ENCODE data around the gene FARSB.

Gene FARSB

GRCh38 chr2:222649801-222650200 lies 6.1 kb downstream of the FARSB start:
- DNase-seq (no peak), ATAC-seq (replicated peaks) (no peak)
- no peak overlapping the region for H3K27ac Mint-ChIP-seq
- H3K36me3 Mint-ChIP-seq = peaks cover 37 to 43% of the 10 kb centered on the region in 2 donors
- no peak overlapping the region for H3K4me3 Mint-ChIP-seq
- H3K4me1 Mint-ChIP-seq = peaks cover 19 to 33% of the 10 kb centered on the region in 2 donors
- H3K9me3 Mint-ChIP-seq = no peaks in the 10 kb centered on the region
- H3K27me3 Mint-ChIP-seq = no peaks in the 10 kb centered on the region

GRCh38 chr2:222646008-222646407 lies 9.9 kb downstream of the FARSB start:
- no peaks in the 10 kb centered on the region for H3K27me3 Mint-ChIP-seq
- H3K27ac Mint-ChIP-seq = no peak overlapping the region
- no peak overlapping the region for H3K4me3 Mint-ChIP-seq
- no peak for DNase-seq
- H3K9me3 Mint-ChIP-seq = no peaks in the 10 kb centered on the region
- no peak for ATAC-seq (replicated peaks)
- H3K4me1 Mint-ChIP-seq = peaks cover 6 to 18% of the 10 kb centered on the region in 2 donors
- peaks cover 51 to 55% of the 10 kb centered on the region in 2 donors for H3K36me3 Mint-ChIP-seq

DNA sequence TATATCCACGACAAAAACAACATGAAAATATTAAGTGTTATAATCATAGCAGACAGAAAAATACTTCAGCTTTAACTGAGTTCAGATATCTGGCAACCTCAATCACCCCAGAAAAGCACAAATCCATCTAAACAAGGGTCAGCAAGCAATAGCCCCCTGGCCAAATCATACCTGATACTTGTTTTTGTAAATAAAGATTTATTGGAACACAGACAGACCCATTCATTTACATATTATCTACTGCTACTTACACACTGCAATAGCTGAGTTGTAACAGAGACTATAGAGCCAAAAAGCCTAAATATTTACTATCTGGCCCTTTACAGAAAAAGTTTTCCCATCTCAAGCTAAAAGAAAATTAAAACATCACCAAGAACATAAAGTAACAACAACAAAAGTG lies 12.8 kb downstream of the FARSB start:
- no peaks in the 10 kb centered on the region for H3K27me3 Mint-ChIP-seq
- no peak for ATAC-seq (replicated peaks)
- H3K27ac Mint-ChIP-seq = no peak overlapping the region
- H3K4me3 Mint-ChIP-seq = no peak overlapping the region
- DNase-seq = no peak
- peaks cover 44 to 53% of the 10 kb centered on the region in 2 donors for H3K36me3 Mint-ChIP-seq
- peaks cover 0 to 5% of the 10 kb centered on the region in 2 donors for H3K4me1 Mint-ChIP-seq
- no peaks in the 10 kb centered on the region for H3K9me3 Mint-ChIP-seq

GRCh38 chr2:222641336-222641735 lies 14.6 kb downstream of the FARSB start:
- ATAC-seq (replicated peaks) = no peak
- Mint-ChIP-seq H3K4me1 (peaks cover 0 to 5% of the 10 kb centered on the region in 2 donors), H3K27ac (no peak overlapping the region), H3K9me3 (peaks cover 0 to 2% of the 10 kb centered on the region in 2 donors), H3K27me3 (no peaks in the 10 kb centered on the region), H3K36me3 (peaks cover 51 to 61% of the 10 kb centered on the region in 2 donors), H3K4me3 (no peak overlapping the region)
- DNase-seq = no peak

DNA sequence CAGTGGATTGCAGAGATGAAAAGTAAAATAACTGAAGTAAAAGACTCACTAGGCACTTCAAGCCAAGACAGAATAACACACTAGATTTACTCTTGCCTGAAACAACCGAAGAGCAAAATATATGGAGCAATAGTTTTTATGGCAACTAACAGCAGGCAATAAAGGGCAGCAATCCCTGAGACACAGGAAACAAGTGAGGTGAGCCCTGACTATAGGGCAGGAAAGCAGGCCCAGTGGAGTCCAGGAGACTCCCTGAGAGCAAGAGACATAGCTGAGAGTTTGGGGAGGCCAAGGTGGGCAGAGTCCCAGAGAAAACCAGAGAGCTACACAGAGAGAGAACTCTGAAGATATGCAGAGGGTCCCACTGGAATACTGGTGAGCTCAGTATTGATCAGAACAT lies 18.8 kb downstream of the FARSB start:
- DNase-seq (no peak), ATAC-seq (replicated peaks) (no peak)
- Mint-ChIP-seq H3K9me3 (peaks cover 0 to 2% of the 10 kb centered on the region in 2 donors), H3K27me3 (no peaks in the 10 kb centered on the region), H3K4me3 (no peak overlapping the region), H3K36me3 (peaks cover 45 to 58% of the 10 kb centered on the region in 2 donors), H3K4me1 (no peaks in the 10 kb centered on the region), H3K27ac (no peak overlapping the region)

DNA sequence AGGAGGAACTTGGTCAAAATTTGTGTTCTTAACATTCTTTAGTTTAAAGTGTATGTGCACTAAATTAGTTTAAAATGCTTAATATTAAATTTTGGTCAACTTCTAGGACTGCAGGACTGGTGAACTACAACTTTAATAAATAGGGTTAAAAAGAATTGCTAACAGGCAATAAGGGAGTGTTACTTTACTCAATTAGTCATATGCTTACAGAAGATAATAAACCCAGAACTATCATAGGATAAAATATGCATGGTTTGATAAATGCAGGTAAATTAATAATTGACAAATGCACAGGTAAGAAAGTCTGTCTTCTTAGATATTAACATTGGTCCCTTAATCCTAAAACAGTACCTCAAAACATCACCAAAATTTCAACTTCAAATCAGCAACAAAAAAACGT lies 20.6 kb downstream of the FARSB start:
- Mint-ChIP-seq H3K4me1 (no peaks in the 10 kb centered on the region), H3K27ac (no peak overlapping the region), H3K27me3 (no peaks in the 10 kb centered on the region), H3K9me3 (peaks cover 0 to 2% of the 10 kb centered on the region in 2 donors), H3K4me3 (no peak overlapping the region), H3K36me3 (peaks cover 37 to 54% of the 10 kb centered on the region in 2 donors)
- DNase-seq (no peak), ATAC-seq (replicated peaks) (no peak)

GRCh38 chr2:222627764-222628163 lies 28.1 kb downstream of the FARSB start:
- no peaks in the 10 kb centered on the region for H3K9me3 Mint-ChIP-seq
- H3K4me3 Mint-ChIP-seq = no peak overlapping the region
- no peak for ATAC-seq (replicated peaks)
- H3K4me1 Mint-ChIP-seq = peaks cover 4 to 6% of the 10 kb centered on the region in 2 donors
- H3K36me3 Mint-ChIP-seq = peaks cover 29 to 46% of the 10 kb centered on the region in 2 donors
- DNase-seq = no peak
- H3K27ac Mint-ChIP-seq = no peak overlapping the region
- no peaks in the 10 kb centered on the region for H3K27me3 Mint-ChIP-seq

GRCh38 chr2:222623756-222624309 lies 32.1 kb downstream of the FARSB start:
- Mint-ChIP-seq H3K27me3 (no peaks in the 10 kb centered on the region), H3K4me1 (peaks cover 0 to 4% of the 10 kb centered on the region in 2 donors), H3K36me3 (peaks cover 22 to 40% of the 10 kb centered on the region in 2 donors), H3K27ac (no peak overlapping the region), H3K9me3 (no peaks in the 10 kb centered on the region), H3K4me3 (no peak overlapping the region)
- ATAC-seq (replicated peaks) = no peak
- no peak for DNase-seq

DNA sequence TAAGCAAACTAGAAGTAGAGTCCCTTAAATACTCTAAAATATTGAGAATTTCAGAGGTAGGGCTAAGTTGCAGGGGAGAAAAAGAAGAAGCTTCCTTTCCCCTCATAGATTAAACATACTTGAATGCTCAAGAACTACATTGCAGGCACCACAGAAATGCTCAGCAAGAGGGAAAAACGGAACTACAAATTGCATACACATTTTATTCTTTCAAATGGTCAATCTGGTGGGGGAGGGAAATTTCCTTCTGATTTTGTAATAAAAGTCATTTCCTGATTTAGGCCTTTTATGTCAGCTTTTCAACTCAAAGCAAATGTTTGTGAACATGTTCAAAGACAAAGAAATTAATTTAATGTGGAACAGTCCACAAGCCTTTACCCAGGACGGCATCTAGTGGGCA lies 33.0 kb downstream of the FARSB start:
- no peak for DNase-seq
- no peak for ATAC-seq (replicated peaks)
- Mint-ChIP-seq H3K27ac (no peak overlapping the region), H3K4me3 (no peak overlapping the region), H3K9me3 (no peaks in the 10 kb centered on the region), H3K4me1 (peaks cover 0 to 4% of the 10 kb centered on the region in 2 donors), H3K27me3 (no peaks in the 10 kb centered on the region), H3K36me3 (peaks cover 20 to 39% of the 10 kb centered on the region in 2 donors)

- H3K36me3 Mint-ChIP-seq = peaks cover 14 to 30% of the 10 kb centered on the region in 2 donors
- DNase-seq = no peak
- H3K4me3 Mint-ChIP-seq = no peak overlapping the region
- H3K27me3 Mint-ChIP-seq = no peaks in the 10 kb centered on the region
- no peak overlapping the region for H3K27ac Mint-ChIP-seq
- no peak for ATAC-seq (replicated peaks)
- no peaks in the 10 kb centered on the region for H3K9me3 Mint-ChIP-seq
- H3K4me1 Mint-ChIP-seq = no peaks in the 10 kb centered on the region
These were observed 34.0 kb downstream of the FARSB start for GRCh38 chr2:222621893-222622292.

- Mint-ChIP-seq H3K27ac (no peak overlapping the region), H3K36me3 (peaks cover 14 to 28% of the 10 kb centered on the region in 2 donors), H3K27me3 (no peaks in the 10 kb centered on the region), H3K4me1 (no peaks in the 10 kb centered on the region), H3K9me3 (no peaks in the 10 kb centered on the region), H3K4me3 (no peak overlapping the region)
- no peak for ATAC-seq (replicated peaks)
- no peak for DNase-seq
These were observed 40.6 kb downstream of the FARSB start for GRCh38 chr2:222615320-222615719.

- DNase-seq = no peak
- H3K4me3 Mint-ChIP-seq = no peak overlapping the region
- no peak overlapping the region for H3K27ac Mint-ChIP-seq
- H3K4me1 Mint-ChIP-seq = no peaks in the 10 kb centered on the region
- no peaks in the 10 kb centered on the region for H3K9me3 Mint-ChIP-seq
- peaks cover 14 to 23% of the 10 kb centered on the region in 2 donors for H3K36me3 Mint-ChIP-seq
- peak; percentile 61 to 71 for ATAC-seq (replicated peaks)
- no peaks in the 10 kb centered on the region for H3K27me3 Mint-ChIP-seq
These were observed 42.1 kb downstream of the FARSB start for GRCh38 chr2:222613715-222614331.

GRCh38 chr2:222611684-222612083 lies 44.2 kb downstream of the FARSB start:
- no peak overlapping the region for H3K27ac Mint-ChIP-seq
- no peak overlapping the region for H3K4me3 Mint-ChIP-seq
- DNase-seq (no peak), ATAC-seq (replicated peaks) (no peak)
- H3K36me3 Mint-ChIP-seq = peaks cover 17 to 28% of the 10 kb centered on the region in 2 donors
- no peaks in the 10 kb centered on the region for H3K4me1 Mint-ChIP-seq
- no peaks in the 10 kb centered on the region for H3K27me3 Mint-ChIP-seq
- H3K9me3 Mint-ChIP-seq = no peaks in the 10 kb centered on the region

- DNase-seq = no peak
- Mint-ChIP-seq H3K4me3 (no peak overlapping the region), H3K27ac (no peak overlapping the region), H3K4me1 (no peaks in the 10 kb centered on the region), H3K9me3 (no peaks in the 10 kb centered on the region), H3K36me3 (peaks cover 16 to 29% of the 10 kb centered on the region in 2 donors), H3K27me3 (no peaks in the 10 kb centered on the region)
- no peak for ATAC-seq (replicated peaks)
These were observed 45.1 kb downstream of the FARSB start for GRCh38 chr2:222610746-222611145.

DNA sequence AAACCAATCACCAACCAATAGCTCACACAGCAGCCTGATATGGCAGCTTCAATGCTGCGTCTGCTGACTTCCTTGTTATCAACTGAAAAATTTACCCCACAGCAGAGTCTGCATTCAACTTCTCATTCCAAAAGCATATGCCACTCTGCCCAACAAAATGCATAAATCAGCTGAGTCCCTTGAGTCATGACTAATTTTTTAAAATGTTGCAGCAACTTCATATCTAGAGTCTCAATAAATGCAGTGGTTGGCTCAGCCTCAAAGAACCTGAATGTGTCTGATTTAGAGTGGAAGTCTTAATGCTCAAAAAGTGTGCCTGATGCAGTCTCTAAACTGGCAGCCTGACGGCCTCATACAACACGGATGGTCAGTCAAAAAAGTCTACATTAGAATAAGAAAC lies 46.5 kb downstream of the FARSB start:
- ATAC-seq (replicated peaks) = no peak
- H3K27ac Mint-ChIP-seq = no peak overlapping the region
- H3K9me3 Mint-ChIP-seq = no peaks in the 10 kb centered on the region
- H3K36me3 Mint-ChIP-seq = peaks cover 19 to 29% of the 10 kb centered on the region in 2 donors
- H3K27me3 Mint-ChIP-seq = no peaks in the 10 kb centered on the region
- H3K4me1 Mint-ChIP-seq = no peaks in the 10 kb centered on the region
- DNase-seq = no peak
- no peak overlapping the region for H3K4me3 Mint-ChIP-seq

Measured in stimulated activated naive B cell treated with anti-CD40 and anti-IgM and Interleukin-4, amounts not matched to agents 10 μg/mL and 1 μg/mL and 100 μg/mL, for 72 hours (primary cell).